Brain pericyte (primary cell): Measurements from ENCODE around the gene RAB25.
"Not testable (repeated sequence)": the region's sequence is repeated elsewhere in the genome, so short reads cannot be mapped to it uniquely, and the experiment has no call there.

Source experiments
- DNase-seq: peaks from one replicate; pipeline ENCODE4 v3.0.0-alpha.2; 2012; ENCODE audit warnings: low read depth, low spot score

RAB25 gene

DNA sequence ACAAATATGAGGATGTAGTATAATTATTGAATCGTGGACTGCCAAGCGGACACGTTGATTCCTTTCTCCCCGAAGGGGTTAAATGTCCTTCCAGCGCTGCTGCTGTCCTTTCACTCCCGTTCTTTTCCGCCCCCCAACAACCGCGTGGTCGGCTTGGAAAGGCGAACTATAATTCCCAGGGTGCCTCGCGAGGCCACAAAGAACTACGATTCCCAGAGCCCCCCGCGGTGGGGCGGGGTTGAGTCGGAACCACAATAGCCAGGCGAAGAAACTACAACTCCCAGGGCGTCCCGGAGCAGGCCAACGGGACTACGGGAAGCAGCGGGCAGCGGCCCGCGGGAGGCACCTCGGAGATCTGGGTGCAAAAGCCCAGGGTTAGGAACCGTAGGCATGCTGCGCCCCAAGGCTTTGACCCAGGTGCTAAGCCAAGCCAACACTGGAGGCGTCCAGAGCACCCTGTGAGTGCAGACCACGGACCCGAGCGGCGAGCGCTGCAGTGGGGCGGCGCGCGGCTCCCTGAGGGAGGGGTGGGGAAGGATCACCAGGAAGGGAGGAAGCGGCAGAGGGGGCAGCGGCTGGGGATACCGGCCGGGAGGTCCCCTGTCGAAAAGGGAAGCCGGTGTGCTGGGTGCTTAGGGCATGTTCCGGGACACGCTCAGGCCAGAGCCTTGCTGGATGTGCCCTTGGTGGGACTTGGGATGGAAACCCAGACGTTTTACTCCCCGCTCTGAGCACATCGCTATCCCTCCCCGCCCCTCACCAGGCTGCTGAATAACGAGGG, 6.3 kb upstream of the RAB25 start, which contains the start of gene LAMTOR2:
LAMTOR2 (plus strand) TSS at position 283 of the 781 bp plus-strand sequence; CDS start at position 391, 108 bp downstream.
- DNase-seq = peak; percentile 77

- no peak for DNase-seq
Observed at GRCh38 chr1:156055281-156056048, 5.5 kb upstream of the RAB25 start.

GRCh38 chr1:156056326-156056849, 4.6 kb upstream of the RAB25 start:
- no peak for DNase-seq

- no peak for DNase-seq
Observed at GRCh38 chr1:156062189-156062588, 1.2 kb downstream of the RAB25 start.

DNA sequence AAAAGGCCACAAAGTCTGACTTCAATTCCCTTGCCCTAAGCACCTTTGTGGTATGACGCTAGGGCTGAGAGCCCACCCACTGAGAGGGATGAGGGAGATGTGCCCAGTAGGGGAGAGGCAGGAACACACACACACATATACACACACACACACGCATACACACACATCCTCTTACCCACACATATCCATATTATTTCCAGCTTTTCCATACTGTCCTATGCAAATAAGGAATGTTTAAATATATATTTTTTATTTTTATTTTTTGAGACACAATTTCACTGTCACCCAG, 3.0 kb downstream of the RAB25 start:
- DNase-seq = no peak

DNA sequence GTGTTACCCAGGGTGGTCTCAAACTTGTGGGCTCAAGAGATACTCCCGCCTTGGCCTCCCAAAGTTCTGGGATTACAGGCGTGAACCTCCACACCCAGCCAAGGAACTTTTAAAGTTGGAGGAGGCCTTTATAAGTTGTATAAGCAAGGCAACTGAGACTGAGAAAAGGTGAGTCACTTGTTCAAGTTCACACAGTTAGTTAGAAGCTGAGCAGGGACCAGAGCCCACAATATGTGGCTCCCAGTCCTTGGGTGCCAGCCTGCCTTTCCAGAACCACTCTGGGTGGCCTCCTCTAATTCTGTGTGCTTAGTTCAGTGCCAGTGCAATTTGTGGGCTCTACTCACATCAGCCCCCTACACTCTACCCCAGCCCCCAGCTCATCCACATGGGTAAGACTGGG, 3.7 kb downstream of the RAB25 start:
- no peak for DNase-seq

DNA sequence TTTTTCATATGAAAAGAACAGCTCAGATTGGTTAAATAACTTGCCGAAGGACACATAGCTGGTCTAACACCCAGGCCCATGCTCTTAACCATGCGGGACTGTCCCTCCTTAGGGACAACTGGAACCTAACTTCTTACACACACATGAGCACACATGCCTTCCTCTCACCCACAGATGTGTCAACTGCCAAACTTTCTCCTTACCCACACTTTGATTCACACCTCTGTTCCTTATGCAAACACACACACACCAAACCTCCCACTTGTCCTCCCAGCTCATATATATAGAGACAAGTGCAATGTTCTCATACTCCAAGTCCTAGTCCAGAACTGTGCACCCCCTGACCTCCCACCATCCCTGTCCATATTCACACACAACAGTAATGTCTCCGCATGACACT, 4.3 kb downstream of the RAB25 start:
- no peak for DNase-seq

DNA sequence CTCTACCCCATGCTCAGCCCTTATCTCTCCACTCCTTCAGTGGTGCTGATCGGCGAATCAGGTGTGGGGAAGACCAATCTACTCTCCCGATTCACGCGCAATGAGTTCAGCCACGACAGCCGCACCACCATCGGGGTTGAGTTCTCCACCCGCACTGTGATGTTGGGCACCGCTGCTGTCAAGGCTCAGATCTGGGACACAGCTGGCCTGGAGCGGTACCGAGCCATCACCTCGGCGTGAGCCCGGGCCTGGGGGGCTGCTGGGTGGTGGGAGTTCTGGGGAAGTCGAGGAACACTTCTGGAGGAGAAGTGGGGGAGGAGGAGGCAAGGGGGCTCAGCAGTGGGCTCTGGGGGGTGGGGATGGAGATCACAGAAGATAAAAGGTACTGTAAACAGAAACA, 4.9 kb downstream of the RAB25 start:
- no peak for DNase-seq

GRCh38 chr1:156067262-156067661, 6.3 kb downstream of the RAB25 start:
- DNase-seq = no peak

DNA sequence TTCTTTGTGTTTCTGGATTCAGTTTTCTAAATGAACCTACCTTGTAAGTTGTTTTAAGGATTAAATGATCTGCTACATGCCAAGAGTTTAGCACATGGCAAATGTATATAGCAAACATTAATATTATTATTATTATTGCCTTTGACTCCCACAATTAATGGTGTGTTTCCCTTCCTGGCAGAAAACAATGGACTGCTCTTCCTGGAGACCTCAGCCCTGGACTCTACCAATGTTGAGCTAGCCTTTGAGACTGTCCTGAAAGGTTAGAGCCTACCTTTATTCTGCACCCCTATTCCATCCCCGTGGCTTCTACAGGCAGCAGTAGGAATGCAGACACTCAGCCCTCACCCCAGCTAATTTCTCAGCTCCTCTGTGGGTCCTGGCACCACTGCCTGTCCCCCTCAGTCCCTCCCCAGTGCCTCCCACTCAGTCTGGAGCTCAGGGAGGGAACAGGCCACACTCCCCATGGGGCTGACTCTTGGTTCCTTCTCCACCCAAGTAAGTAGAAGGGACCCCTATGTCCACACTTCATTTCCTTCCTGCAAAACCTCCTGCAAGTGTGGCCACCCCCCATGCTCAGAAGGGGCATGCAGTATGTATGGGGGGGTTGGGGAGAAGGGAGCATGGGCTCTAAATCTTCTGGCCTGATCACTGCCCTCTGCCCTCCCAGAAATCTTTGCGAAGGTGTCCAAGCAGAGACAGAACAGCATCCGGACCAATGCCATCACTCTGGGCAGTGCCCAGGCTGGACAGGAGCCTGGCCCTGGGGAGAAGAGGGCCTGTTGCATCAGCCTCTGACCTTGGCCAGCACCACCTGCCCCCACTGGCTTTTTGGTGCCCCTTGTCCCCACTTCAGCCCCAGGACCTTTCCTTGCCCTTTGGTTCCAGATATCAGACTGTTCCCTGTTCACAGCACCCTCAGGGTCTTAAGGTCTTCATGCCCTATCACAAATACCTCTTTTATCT, 8.8 kb downstream of the RAB25 start:
- DNase-seq = no peak

GRCh38 chr1:156070548-156070947, 9.6 kb downstream of the RAB25 start:
- no peak for DNase-seq

DNA sequence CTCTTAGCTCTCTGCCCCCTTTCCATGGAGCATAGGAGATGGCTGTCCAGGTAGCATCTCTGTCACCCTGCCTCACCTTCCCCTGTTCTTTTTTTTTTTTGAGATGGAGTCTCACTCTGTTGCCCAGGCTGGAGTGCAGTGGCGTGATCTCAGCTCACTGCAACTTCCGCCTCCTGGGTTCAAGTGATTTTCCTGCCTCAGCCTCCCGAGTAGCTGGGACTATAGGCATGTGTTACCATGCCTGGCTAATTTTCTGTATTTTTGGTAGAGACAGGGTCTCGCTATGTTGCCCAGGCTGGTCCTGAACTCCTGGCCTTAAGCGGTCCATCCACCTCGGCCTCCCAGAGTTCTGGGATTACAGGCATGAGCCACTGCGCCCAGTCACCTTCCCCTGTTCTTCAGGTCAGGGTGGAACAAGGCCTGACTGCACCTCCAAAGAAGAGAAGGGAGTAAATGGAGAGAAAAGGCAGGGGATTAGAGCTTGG, 10.4 kb downstream of the RAB25 start:
- not testable (repeated sequence) for DNase-seq

DNA sequence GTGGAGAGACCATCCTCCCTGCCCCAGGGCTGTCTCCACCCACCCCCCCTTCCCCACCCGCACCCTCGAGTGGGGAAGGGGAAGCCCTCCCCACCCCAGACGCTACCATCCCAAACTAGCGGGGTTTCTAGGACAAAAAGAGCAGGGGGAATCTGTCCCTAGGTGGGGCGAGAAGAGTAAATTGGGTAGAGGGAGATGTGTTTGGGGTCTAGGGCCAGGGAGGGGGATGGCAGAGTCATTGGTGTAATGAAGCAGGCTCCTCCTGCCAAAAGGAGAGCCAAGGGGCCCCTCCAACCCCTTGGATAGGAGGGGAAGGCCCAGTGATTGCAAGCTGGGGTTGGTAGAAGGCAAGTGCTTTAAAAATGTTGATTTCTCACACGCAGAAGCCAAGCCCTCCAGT, 11.3 kb downstream of the RAB25 start:
- no peak for DNase-seq

GRCh38 chr1:156073110-156073687, 12.2 kb downstream of the RAB25 start:
- no peak for DNase-seq

GRCh38 chr1:156073740-156074139, 12.8 kb downstream of the RAB25 start:
- DNase-seq = no peak

DNA sequence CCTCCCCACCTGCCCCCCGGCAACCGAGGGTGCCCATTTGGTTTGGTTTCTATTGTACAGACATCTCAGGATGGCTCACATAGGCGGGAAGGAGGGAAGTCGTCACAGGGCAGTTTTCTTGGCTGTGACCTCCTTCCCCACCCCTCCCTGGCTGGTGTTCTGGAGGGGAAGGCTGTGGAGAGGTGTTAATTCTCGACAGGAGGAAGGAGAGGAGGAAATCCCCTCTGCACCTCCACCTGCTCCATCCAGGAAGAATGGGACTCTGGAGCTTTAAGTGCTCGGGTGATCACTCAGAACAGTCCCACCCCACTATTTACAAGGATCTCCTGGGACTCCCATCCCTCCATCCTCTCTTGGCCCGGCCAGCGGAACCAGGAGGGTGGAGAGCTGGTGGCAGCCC, 13.7 kb downstream of the RAB25 start:
- DNase-seq = no peak

DNA sequence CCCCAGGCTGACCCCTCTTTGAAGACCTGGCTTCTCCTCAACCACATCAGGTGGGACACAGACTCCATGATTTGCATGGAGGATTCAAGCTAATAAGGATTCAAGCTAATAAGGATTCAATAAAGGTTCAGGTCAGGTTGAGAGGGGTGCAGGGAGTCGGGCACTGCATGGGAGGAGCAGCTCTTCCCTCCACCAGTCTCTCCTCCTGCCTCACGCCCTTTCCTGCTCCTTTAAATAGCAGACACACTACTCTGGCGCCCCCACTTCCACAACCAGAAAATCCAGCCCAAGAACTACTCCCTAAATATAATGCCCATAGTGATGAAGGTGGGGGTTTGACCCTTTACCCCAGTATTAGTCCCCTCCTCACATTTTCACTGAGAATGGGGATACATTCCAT, 14.2 kb downstream of the RAB25 start:
- DNase-seq = no peak

GRCh38 chr1:156075775-156076204, 14.8 kb downstream of the RAB25 start:
- no peak for DNase-seq

DNA sequence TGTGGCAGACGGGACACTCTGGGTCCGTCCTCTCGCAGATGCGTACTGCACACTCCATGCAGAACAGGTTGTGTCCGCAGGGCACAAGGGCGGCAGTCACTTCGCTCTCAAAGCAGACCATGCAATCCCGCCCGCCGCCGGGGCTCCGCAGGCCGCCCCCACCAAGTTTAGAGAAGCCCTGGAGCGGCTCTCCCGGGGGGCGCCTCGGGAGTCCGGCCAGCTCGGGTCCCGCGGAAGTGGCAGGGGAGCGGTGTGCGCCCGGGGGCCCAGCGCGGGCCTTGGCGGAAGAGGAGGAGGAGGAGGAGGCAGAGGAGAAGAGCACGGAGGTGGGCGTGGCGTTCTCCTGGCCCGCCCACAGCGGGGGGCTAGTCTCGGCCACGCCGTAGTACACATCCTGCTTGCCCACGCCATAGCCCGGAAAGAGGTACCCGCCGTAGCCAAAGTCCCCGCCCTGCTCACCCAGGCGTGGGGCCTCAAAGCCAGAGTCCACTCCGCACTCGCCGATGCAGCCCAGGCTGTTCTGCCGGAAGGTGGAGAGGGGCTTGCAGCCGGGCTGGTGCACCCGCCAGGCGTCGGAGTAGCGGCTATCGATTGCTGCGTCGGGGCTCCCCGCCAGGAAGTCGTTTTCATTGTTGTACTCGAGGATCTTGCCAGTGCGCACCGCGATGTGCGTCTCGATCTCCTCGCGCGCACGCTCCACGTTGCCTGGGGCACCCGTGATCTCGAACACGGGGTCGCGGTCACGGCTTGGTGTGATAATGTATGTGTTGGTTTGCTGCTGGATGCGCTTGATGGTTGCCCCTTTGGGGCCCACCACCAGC, 15.9 kb downstream of the RAB25 start:
- DNase-seq = no peak

DNA sequence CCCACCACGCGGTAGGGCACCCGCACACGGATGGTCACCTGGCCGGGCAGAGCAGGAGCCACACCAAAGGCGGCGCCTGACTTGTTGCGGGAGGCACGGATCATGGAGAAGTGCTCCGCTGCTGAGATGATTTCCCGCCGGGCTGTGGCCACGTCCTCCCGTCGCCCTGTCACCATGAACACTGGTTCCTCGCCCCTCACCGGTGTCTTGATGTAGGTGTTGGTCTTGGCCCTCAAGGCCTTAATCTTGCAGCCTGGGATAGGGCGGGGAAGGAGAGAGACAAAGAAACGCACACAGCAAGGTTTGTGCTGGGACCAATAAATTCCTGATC, 16.4 kb downstream of the RAB25 start:
- DNase-seq = no peak

DNA sequence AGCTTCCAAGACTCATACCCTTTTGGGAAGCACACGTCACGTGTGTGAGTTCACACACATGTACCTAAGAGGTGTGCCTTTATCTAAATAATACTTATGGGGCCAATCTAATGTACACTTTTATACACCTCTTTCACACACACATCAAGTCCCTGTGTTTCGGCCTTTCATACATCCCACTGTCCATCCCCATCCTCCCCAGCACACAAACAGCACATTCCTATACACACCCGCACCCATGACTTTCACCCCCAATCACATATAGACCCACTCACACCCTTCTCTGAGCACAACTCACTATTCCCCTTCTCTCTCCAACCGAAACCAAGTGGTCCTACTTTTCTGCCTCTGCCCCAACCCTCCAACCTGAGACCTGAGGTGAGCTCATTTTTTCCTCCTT, 17.8 kb downstream of the RAB25 start:
- DNase-seq = no peak
